Stimulated activated CD8-positive, alpha-beta memory T cell treated with anti-CD3 and anti-CD28 coated beads, Interleukin-15, amount 100 ng/mL, for 48 hours (primary cell): Measurements from ENCODE around the gene CBLN4.

Experiments used
- DNase-seq, 2 donors: peaks; one replicate each; pipeline ENCODE4 v3.0.0-alpha.2; 2020; ENCODE audit warnings: low read depth in 2 of 2

The CBLN4 gene

GRCh38 chr20:56005389-56005715 lies at the start of gene CBLN4:
CBLN4 (minus strand) TSS chr20:56005519; CDS start chr20:56004171, 1,348 bp downstream.
- DNase-seq = no peak

- no peak for DNase-seq
Measured at GRCh38 chr20:56043227-56043626, 37.9 kb upstream of the CBLN4 start.

GRCh38 chr20:56032251-56032650 lies 26.9 kb upstream of the CBLN4 start:
- no peak for DNase-seq

GRCh38 chr20:56018716-56019115 lies 13.4 kb upstream of the CBLN4 start:
- no peak for DNase-seq

- DNase-seq = no peak
Measured at GRCh38 chr20:56018194-56018593, 12.9 kb upstream of the CBLN4 start.

- no peak for DNase-seq
Measured at GRCh38 chr20:56017560-56017959, 12.2 kb upstream of the CBLN4 start.

- no peak for DNase-seq
Measured at GRCh38 chr20:56014998-56015397, 9.7 kb upstream of the CBLN4 start.

- DNase-seq = no peak
Measured at GRCh38 chr20:56014151-56014550, 8.8 kb upstream of the CBLN4 start.

- DNase-seq = no peak
Measured at GRCh38 chr20:56004611-56005388, 519 bp downstream of the CBLN4 start.

GRCh38 chr20:56004007-56004406 lies 1.3 kb downstream of the CBLN4 start:
- no peak for DNase-seq

- no peak for DNase-seq
Measured at GRCh38 chr20:56002908-56003800, 2.2 kb downstream of the CBLN4 start.

GRCh38 chr20:56001890-56002289 lies 3.4 kb downstream of the CBLN4 start:
- DNase-seq = no peak

- DNase-seq = no peak
Measured at GRCh38 chr20:56001106-56001785, 4.1 kb downstream of the CBLN4 start.

GRCh38 chr20:55978550-55978949 lies 26.8 kb downstream of the CBLN4 start:
- no peak for DNase-seq

- no peak for DNase-seq
Measured at GRCh38 chr20:55977690-55978459, 27.4 kb downstream of the CBLN4 start.

- DNase-seq = no peak
Measured at GRCh38 chr20:55974491-55975202, 30.7 kb downstream of the CBLN4 start.

- no peak for DNase-seq
Measured at GRCh38 chr20:55964790-55965189, 40.5 kb downstream of the CBLN4 start.

- no peak for DNase-seq
Measured at GRCh38 chr20:55961376-55962330, 43.7 kb downstream of the CBLN4 start.

- no peak for DNase-seq
Measured at GRCh38 chr20:55953201-55953600, 52.1 kb downstream of the CBLN4 start.

- no peak for DNase-seq
Measured at GRCh38 chr20:55947701-55948100, 57.6 kb downstream of the CBLN4 start.
